H1 (cell line): ENCODE measurements around the gene SNX25. TPM values are rescaled to one million over a fixed set of nuclear protein-coding genes. Genes with fewer than 3 reads are reported as not detected.

Experiments used
- CTCF ChIA-PET: fragments of 300-600 bp; sonication (Branson Sonifier 250); formaldehyde crosslinking; loops from one replicate; lab custom pipeline; 2021; ENCODE audit not compliant: partially characterized antibody; lab: Charles Lee
- POLR2A ChIA-PET: fragments of 300-600 bp; sonication (Branson Sonifier 250); formaldehyde crosslinking; loops from one replicate; lab custom pipeline; 2021; ENCODE audit warnings: inconsistent platforms; ENCODE audit not compliant: partially characterized antibody; lab: Charles Lee
- DNase-seq, 2 experiments: peaks; one replicate each; pipeline versions ENCODE4 v3.0.0 to v3.0.0-alpha.2; 2010 to 2022; ENCODE audit warnings: low spot score in 2 of 2, low read depth in 1 of 2, mixed read lengths in 1 of 2
- FAIRE-seq: peaks from 2 replicates; lab custom pipeline; 2011; peaks lifted over from hg19 to GRCh38; lab: Jason Lieb, UNC
- H2AFZ ChIP-seq: 2 replicates; pipeline ENCODE4 v1.8.1; 2012; ENCODE audit warnings: low read length, inconsistent platforms
- H2AK5ac ChIP-seq: 2 replicates; pipeline ENCODE4 v1.6.1; 2013; ENCODE audit warnings: low read depth, low read length
- H2BK120ac ChIP-seq: replicated peaks from 2 replicates; pipeline ENCODE3; 2013; ENCODE audit warnings: low read depth, low read length, inconsistent platforms
- H2BK12ac ChIP-seq: 2 replicates; pipeline ENCODE4 v1.6.1; 2013; ENCODE audit warnings: low read depth, low read length
- H2BK15ac ChIP-seq: 2 replicates; pipeline ENCODE4 v1.6.1; 2013; ENCODE audit warnings: low read length
- H2BK20ac ChIP-seq: 2 replicates; pipeline ENCODE4 v1.6.1; 2013; ENCODE audit warnings: low read length
- H2BK5ac ChIP-seq: 2 replicates; pipeline ENCODE4 v1.6.1; 2013; ENCODE audit warnings: low read depth, low read length
- H3K14ac ChIP-seq: 2 replicates; pipeline ENCODE4 v1.6.1; 2013; ENCODE audit warnings: inconsistent platforms; ENCODE audit not compliant: insufficient read length
- H3K18ac ChIP-seq: 2 replicates; pipeline ENCODE4 v1.6.1; 2013; ENCODE audit warnings: low read length; ENCODE audit errors: extremely low read depth
- H3K23ac ChIP-seq: 2 replicates; pipeline ENCODE4 v1.6.1; 2013; ENCODE audit warnings: inconsistent platforms; ENCODE audit not compliant: insufficient read length
- H3K23me2 ChIP-seq: 2 replicates; pipeline ENCODE4 v1.6.1; 2013; ENCODE audit warnings: low read depth, low read length
- H3K27ac ChIP-seq: 2 replicates; pipeline ENCODE4 v1.6.1; 2011; ENCODE audit warnings: low read depth, low read length, inconsistent platforms
- H3K27me3 ChIP-seq, 4 experiments: replicated peaks in 1 of 4; 1 replicate in 1 of 4; 2 replicates in 3 of 4; pipeline versions ENCODE4 v1.6.1 to v1.8.1; 2011 to 2013; ENCODE audit warnings: low read length in 3 of 4, mild to moderate bottlenecking in 3 of 4, inconsistent platforms in 2 of 4, mixed read lengths in 2 of 4, moderate library complexity in 1 of 4; ENCODE audit not compliant: control insufficient read depth in 3 of 4, insufficient read depth in 3 of 4; ENCODE audit errors: extremely low read depth in 1 of 4
- H3K36me3 ChIP-seq, 4 experiments: 2 replicates each; pipeline versions ENCODE4 v1.6.1 to v1.8.1; 2011 to 2013; ENCODE audit warnings: mild to moderate bottlenecking in 4 of 4, low read length in 3 of 4, moderate library complexity in 2 of 4, control low read depth in 1 of 4, inconsistent platforms in 1 of 4; ENCODE audit not compliant: insufficient read depth in 4 of 4, control insufficient read depth in 2 of 4
- H3K4ac ChIP-seq: replicated peaks from 2 replicates; pipeline ENCODE3; 2013; ENCODE audit warnings: low read length, low read depth, mixed read lengths, inconsistent platforms; ENCODE audit not compliant: insufficient read length
- H3K4me1 ChIP-seq, 4 experiments: replicated peaks in 1 of 4; 1 replicate in 1 of 4; 2 replicates in 3 of 4; pipeline versions ENCODE4 v1.6.1 to v1.8.1; 2011 to 2013; ENCODE audit warnings: low read length in 3 of 4, inconsistent platforms in 2 of 4, mixed read lengths in 1 of 4; ENCODE audit not compliant: insufficient read depth in 4 of 4, control insufficient read depth in 3 of 4
- H3K4me2 ChIP-seq, 2 experiments: 2 replicates each; pipeline versions ENCODE4 v1.6.1 to v1.8.1; 2011 to 2013; ENCODE audit warnings: low read depth in 2 of 2, low read length in 2 of 2, control low read depth in 1 of 2, inconsistent platforms in 1 of 2, mild to moderate bottlenecking in 1 of 2; ENCODE audit not compliant: insufficient read depth in 1 of 2
- H3K4me3 ChIP-seq, 4 experiments: fragments of 200-600, 300-600 bp in 1 of 4; sonication (generic), shearing (Covaris generic), sonication (Bioruptor Twin) in 1 of 4; 2 replicates each; pipeline versions ENCODE4 v1.5.1 to v1.8.1; 2011 to 2016; ENCODE audit warnings: low read length in 4 of 4, low read depth in 3 of 4, control low read depth in 2 of 4, inconsistent platforms in 2 of 4, mild to moderate bottlenecking in 2 of 4, mixed read lengths in 1 of 4, moderate library complexity in 1 of 4; ENCODE audit not compliant: insufficient read depth in 2 of 4; ENCODE audit errors: extremely low read depth in 1 of 4
- H3K56ac ChIP-seq: replicated peaks from 2 replicates; pipeline ENCODE3; 2013; ENCODE audit warnings: low read depth, mild to moderate bottlenecking, mixed read lengths, low read length, inconsistent platforms; ENCODE audit not compliant: insufficient read length
- H3K79me1 ChIP-seq: 2 replicates; pipeline ENCODE4 v1.6.1; 2013; ENCODE audit warnings: low read depth, low read length, control low read depth
- H3K79me2 ChIP-seq, 2 experiments: 2 replicates each; pipeline versions ENCODE4 v1.6.1 to v1.8.1; 2012 to 2013; ENCODE audit warnings: low read length in 2 of 2, mild to moderate bottlenecking in 2 of 2, inconsistent platforms in 1 of 2; ENCODE audit not compliant: insufficient read depth in 2 of 2, control insufficient read depth in 1 of 2
- H3K9ac ChIP-seq, 4 experiments: replicated peaks in 1 of 4; 1 replicate in 1 of 4; 2 replicates in 3 of 4; pipeline versions ENCODE4 v1.6.1 to v1.8.1; 2011 to 2013; ENCODE audit warnings: low read depth in 3 of 4, low read length in 3 of 4, control low read depth in 2 of 4, mild to moderate bottlenecking in 2 of 4, moderate library complexity in 2 of 4, inconsistent platforms in 1 of 4; ENCODE audit errors: extremely low read depth in 1 of 4
- H3K9me3 ChIP-seq, 2 experiments: 2 replicates each; pipeline versions ENCODE4 v1.6.1 to v1.8.1; 2012 to 2013; ENCODE audit warnings: mild to moderate bottlenecking in 2 of 2, moderate library complexity in 2 of 2, control low read depth in 1 of 2, inconsistent platforms in 1 of 2, low read depth in 1 of 2, low read length in 1 of 2, mixed read lengths in 1 of 2; ENCODE audit not compliant: insufficient read depth in 2 of 2
- H4K20me1 ChIP-seq, 2 experiments: replicated peaks in 1 of 2; 2 replicates each; pipeline versions ENCODE3 to v1.8.1; 2011 to 2013; ENCODE audit warnings: inconsistent platforms in 2 of 2, low read length in 2 of 2, mild to moderate bottlenecking in 1 of 2; ENCODE audit not compliant: insufficient read depth in 2 of 2, control insufficient read depth in 1 of 2
- H4K5ac ChIP-seq: 2 replicates; pipeline ENCODE4 v1.6.1; 2013; ENCODE audit warnings: low read length, low read depth, mixed read lengths, inconsistent platforms; ENCODE audit not compliant: insufficient read length
- H4K8ac ChIP-seq: 2 replicates; pipeline ENCODE4 v1.8.0; 2013; ENCODE audit warnings: mild to moderate bottlenecking, moderate library complexity, low read length, inconsistent platforms; ENCODE audit not compliant: insufficient read depth; ENCODE audit errors: extremely low read depth
- H4K91ac ChIP-seq: replicated peaks from 2 replicates; pipeline ENCODE3; 2013; ENCODE audit warnings: low read length, mixed read lengths, inconsistent platforms; ENCODE audit not compliant: insufficient read length
- BRCA1 ChIP-seq: IDR thresholded peaks from 2 replicates; pipeline ENCODE4 v1.6.1; 2012; ENCODE audit warnings: low read depth, low read length, improper control_type of control experiment
- CREB1 ChIP-seq: IDR thresholded peaks from 2 replicates; pipeline ENCODE4 v1.6.1; 2012; ENCODE audit warnings: inconsistent platforms
- CTBP2 ChIP-seq: IDR thresholded peaks from 2 replicates; pipeline ENCODE4 v1.7.0; 2011; ENCODE audit warnings: borderline replicate concordance, mild to moderate bottlenecking, moderate library complexity, mixed read lengths, low read length; ENCODE audit not compliant: insufficient read depth, insufficient read length
- E2F6 ChIP-seq: IDR thresholded peaks from 2 replicates; pipeline ENCODE4 v1.6.1; 2012; ENCODE audit warnings: inconsistent platforms
- GTF2F1 ChIP-seq: IDR thresholded peaks from 2 replicates; pipeline ENCODE4 v1.6.1; 2012; ENCODE audit warnings: low read depth, low read length, improper control_type of control experiment, borderline replicate concordance
- NRF1 ChIP-seq: IDR thresholded peaks from 2 replicates; pipeline ENCODE4 v1.6.1; 2011; ENCODE audit warnings: mild to moderate bottlenecking, low read depth, low read length, improper control_type of control experiment
- RFX5 ChIP-seq: IDR thresholded peaks from 2 replicates; pipeline ENCODE4 v1.6.1; 2011; ENCODE audit warnings: low read depth, low read length, improper control_type of control experiment, borderline replicate concordance
- RXRA ChIP-seq: IDR thresholded peaks from 2 replicates; pipeline ENCODE4 v1.6.1; 2011; ENCODE audit warnings: low read depth, mild to moderate bottlenecking, low read length, moderate library complexity; ENCODE audit not compliant: insufficient read depth
- SIN3A ChIP-seq, 2 experiments: IDR thresholded peaks in 1 of 2; conservative IDR thresholded peaks in 1 of 2; 2 replicates each; pipeline ENCODE4 v1.6.1; 2011 to 2012; ENCODE audit warnings: low read length in 2 of 2, improper control_type of control experiment in 1 of 2, low read depth in 1 of 2, mild to moderate bottlenecking in 1 of 2
- TAF7 ChIP-seq: optimal IDR thresholded peaks from 2 replicates; pipeline ENCODE3; 2011; ENCODE audit warnings: low read depth, mild to moderate bottlenecking, inconsistent platforms, low read length, moderate library complexity, borderline replicate concordance
- TEAD4 ChIP-seq: IDR thresholded peaks from 2 replicates; pipeline ENCODE4 v1.6.1; 2012; ENCODE audit warnings: low read depth, low read length, inconsistent platforms, mixed read lengths
- USF2 ChIP-seq: IDR thresholded peaks from 2 replicates; pipeline ENCODE4 v1.6.1; 2011; ENCODE audit warnings: low read length, improper control_type of control experiment
- WGBS, 2 experiments: shearing (Covaris generic) in 1 of 2; methylation state at CpG; one replicate each; pipeline versions ENCODE4 v1.1.6 to v1.1.7; 2013 to 2015; ENCODE audit warnings: low lambda C conversion rate in 2 of 2, mixed read lengths in 2 of 2, inconsistent platforms in 1 of 2, low coverage in 1 of 2, missing lambda C conversion rate in 1 of 2; ENCODE audit not compliant: insufficient replicate concordance in 2 of 2, insufficient coverage in 1 of 2, insufficient read length in 1 of 2; ENCODE audit errors: extremely low coverage in 1 of 2, missing lambda C conversion rate in 1 of 2; 5-methylcytosine and 5-hydroxymethylcytosine counted together
- polyA plus RNA-seq, 7 experiments: library from polyadenylated mRNA; depleted of rRNA in 3 of 7; stranded (reverse) in 5 of 7; unstranded in 2 of 7; fragments of >200 nt in 5 of 7; fragments of 200-250 nt in 2 of 7; gene quantifications; 1 replicate in 5 of 7; 2 replicates in 1 of 7; 4 replicates in 1 of 7; pipeline versions ENCODE4 v1.2.1 to v1.2.3, GENCODE V29; 2011 to 2013; ENCODE audit warnings: missing spikeins in 2 of 7, mixed read lengths in 2 of 7
- total RNA-seq: library from RNA; stranded (reverse); fragmentation: NEBNext Ultra II Directional; extraction: Animal tissue kit (Norgen Biotek cat#: 25700); gene quantifications from 2 replicates; pipeline ENCODE4 v1.2.1, GENCODE V29; 2021

SNX25 gene
- total and polyA plus RNA-seq, 2 of the 8 experiments (the other 6 are each of a cell fraction or from before 2014, with no cell fraction given), result 5.4 to 19.9 TPM

GRCh38 chr4:185192059-185192458, 17.3 kb upstream of the SNX25 start:
- Histone ChIP-seq H3K4me1 (no peaks in the 10 kb centered on the region), H3K9ac (no peak overlapping the region), H2AK5ac (no peak overlapping the region), H3K9me3 (no peaks in the 10 kb centered on the region), H4K8ac (no peak overlapping the region), H2BK5ac (no peak overlapping the region; the same call in 1 of the 2 replicates), H3K79me1 (no peaks in the 10 kb centered on the region; the same call in 1 of the 2 replicates), H3K18ac (no peak overlapping the region), H3K4me2 (no peak overlapping the region), H2BK20ac (no peak overlapping the region), H4K91ac (no peak overlapping the region), H3K56ac (no peak overlapping the region), H4K5ac (no peak overlapping the region), H2BK12ac (no peak overlapping the region), H3K27ac (no peak overlapping the region), H3K79me2 (peaks cover 0 to 21% of the 10 kb centered on the region in 2 experiments; a peak in 3 of 4 replicates), H3K23me2 (no peaks in the 10 kb centered on the region), H4K20me1 (no peaks in the 10 kb centered on the region), H3K27me3 (no peaks in the 10 kb centered on the region), H3K14ac (no peak overlapping the region), H3K36me3 (peaks cover 0 to 17% (median 7%) of the 10 kb centered on the region in 4 experiments; a peak in 5 of 8 replicates), H2BK120ac (no peak overlapping the region), H2AFZ (no peak overlapping the region), H3K4ac (no peak overlapping the region), H3K4me3 (no peak overlapping the region), H3K23ac (no peak overlapping the region), H2BK15ac (no peak overlapping the region)
- FAIRE-seq (no peak), DNase-seq (no peak)
- WGBS, 2 experiments, result 92% methylated on average over 1 of the region's 1 CpG; no CpG with 5 or more reads in 1 of the 2 experiments
- ChIA-PET CTCF (interaction anchor here (7.8 kb wide), 1 partner anchor 7 kb away, joined by 55 read pairs; no protein-coding TSS in a partner anchor), POLR2A (no interaction called here)
- TF ChIP-seq E2F6, result no peak
- TF ChIP-seq CTBP2, result no peak
- TF ChIP-seq SIN3A (conservative IDR thresholded peaks at IDR 0.05 in 1 of 2, IDR thresholded peaks at IDR 0.05 in 1 of 2; ENCODE audit: low read depth in 1 of 2, low read length in 2 of 2), result no peak
- no peak for TF ChIP-seq RXRA
- no peak for TF ChIP-seq GTF2F1
- no peak for TF ChIP-seq NRF1
- TF ChIP-seq CREB1, result no peak
- no peak for TF ChIP-seq BRCA1
- TF ChIP-seq TEAD4, result no peak
- no peak for TF ChIP-seq TAF7
- TF ChIP-seq RFX5, result no peak
- no peak for TF ChIP-seq USF2
